ENCODE results near the gene YBX3. TPM values are rescaled to one million over a fixed set of nuclear protein-coding genes. Genes with fewer than 3 reads are reported as not detected.

Gene YBX3
- total and polyA plus RNA-seq, 4 donors: 134 to 299 (median 252) TPM

GRCh38 chr12:10716277-10716676, 6.8 kb downstream of the YBX3 start:
- peaks cover 5 to 34% (median 12%) of the 10 kb centered on the region in 4 donors for H3K36me3 ChIP-seq (ENCODE audit: control insufficient read depth in 4 of 4, insufficient read depth in 4 of 4, low read length in 4 of 4)

GRCh38 chr12:10715491-10715890, 7.6 kb downstream of the YBX3 start:
- no peak for TF ChIP-seq CTCF (IDR thresholded peaks at IDR 0.05; ENCODE audit: control extremely low read depth, extremely low read depth)
- Histone ChIP-seq H3K4me3 (no peak overlapping the region), H3K27ac (ENCODE audit: low read depth in 1 of 2, low read length in 1 of 2) (peak overlapping the region in 1 of 2 donors; percentile 21), H3K9me3 (ENCODE audit: control insufficient read depth in 4 of 4, insufficient read depth in 3 of 4, low read length in 3 of 4) (no peaks in the 10 kb centered on the region), H3K4me1 (ENCODE audit: control insufficient read depth in 5 of 5, insufficient read depth in 5 of 5, low read length in 5 of 5) (peaks cover 0 to 10% (median 3%) of the 10 kb centered on the region in 5 donors), H3K27me3 (ENCODE audit: control insufficient read depth in 3 of 3, insufficient read depth in 3 of 3, low read length in 2 of 3) (no peaks in the 10 kb centered on the region), H3K9ac (ENCODE audit: insufficient read depth in 1 of 2, low read length in 2 of 2) (no peak overlapping the region), H3K36me3 (ENCODE audit: control insufficient read depth in 4 of 4, insufficient read depth in 4 of 4, low read length in 4 of 4) (peaks cover 5 to 35% (median 12%) of the 10 kb centered on the region in 4 donors)
- DNase-seq (no peak), ATAC-seq (ENCODE audit: insufficient read depth, low FRiP score) (no peak)
- 69 to 83% methylated on average over 6 of the region's 6 CpGs for WGBS, 2 donors

More at GRCh38 chr12:10716277-10716676, 6.8 kb downstream of the YBX3 start:
- WGBS, 2 donors: 59 to 72% methylated on average over 4 of the region's 4 CpGs
- ATAC-seq (ENCODE audit: insufficient read depth, low FRiP score) (no peak), DNase-seq (no peak)
- Histone ChIP-seq H3K4me3 (no peak overlapping the region), H3K27ac (ENCODE audit: low read depth in 1 of 2, low read length in 1 of 2) (peak overlapping the region in 1 of 2 donors; percentile 62), H3K4me1 (ENCODE audit: control insufficient read depth in 5 of 5, insufficient read depth in 5 of 5, low read length in 5 of 5) (peaks cover 0 to 9% (median 6%) of the 10 kb centered on the region in 5 donors), H3K9me3 (ENCODE audit: control insufficient read depth in 4 of 4, insufficient read depth in 3 of 4, low read length in 3 of 4) (no peaks in the 10 kb centered on the region), H3K27me3 (ENCODE audit: control insufficient read depth in 3 of 3, insufficient read depth in 3 of 3, low read length in 2 of 3) (no peaks in the 10 kb centered on the region), H3K9ac (ENCODE audit: insufficient read depth in 1 of 2, low read length in 2 of 2) (no peak overlapping the region)
- TF ChIP-seq CTCF (IDR thresholded peaks at IDR 0.05; ENCODE audit: control extremely low read depth, extremely low read depth): no peak

GRCh38 chr12:10709808-10710207, 13.3 kb downstream of the YBX3 start:
- Histone ChIP-seq H3K9ac (ENCODE audit: insufficient read depth in 1 of 2, low read length in 2 of 2) (no peak overlapping the region), H3K36me3 (ENCODE audit: control insufficient read depth in 4 of 4, insufficient read depth in 4 of 4, low read length in 4 of 4) (peaks cover 11 to 60% (median 30%) of the 10 kb centered on the region in 4 donors), H3K9me3 (ENCODE audit: control insufficient read depth in 4 of 4, insufficient read depth in 3 of 4, low read length in 3 of 4) (no peaks in the 10 kb centered on the region), H3K4me3 (no peak overlapping the region), H3K4me1 (ENCODE audit: control insufficient read depth in 5 of 5, insufficient read depth in 5 of 5, low read length in 5 of 5) (peaks cover 0 to 16% (median 0%) of the 10 kb centered on the region in 5 donors), H3K27ac (ENCODE audit: low read depth in 1 of 2, low read length in 1 of 2) (peak overlapping the region in 1 of 2 donors; percentile 61), H3K27me3 (ENCODE audit: control insufficient read depth in 3 of 3, insufficient read depth in 3 of 3, low read length in 2 of 3) (no peaks in the 10 kb centered on the region)
- TF ChIP-seq CTCF (IDR thresholded peaks at IDR 0.05; ENCODE audit: control extremely low read depth, extremely low read depth): no peak
- DNase-seq (no peak), ATAC-seq (ENCODE audit: insufficient read depth, low FRiP score) (no peak)
- 97 to 98% methylated on average over 16 of the region's 16 CpGs for WGBS, 2 donors

- peaks cover 7 to 58% (median 29%) of the 10 kb centered on the region in 4 donors for H3K36me3 ChIP-seq (ENCODE audit: control insufficient read depth in 4 of 4, insufficient read depth in 4 of 4, low read length in 4 of 4)
- no peaks in the 10 kb centered on the region for H3K9me3 ChIP-seq (ENCODE audit: control insufficient read depth in 4 of 4, insufficient read depth in 3 of 4, low read length in 3 of 4)
- DNase-seq: no peak
- peak overlapping the region in 1 of 2 donors; percentile 61 for H3K27ac ChIP-seq (ENCODE audit: low read depth in 1 of 2, low read length in 1 of 2)
- no peaks in the 10 kb centered on the region for H3K27me3 ChIP-seq (ENCODE audit: control insufficient read depth in 3 of 3, insufficient read depth in 3 of 3, low read length in 2 of 3)
- H3K9ac ChIP-seq (ENCODE audit: insufficient read depth in 1 of 2, low read length in 2 of 2): no peak overlapping the region
- WGBS, 2 donors: 92 to 93% methylated on average over 4 of the region's 4 CpGs
- H3K4me1 ChIP-seq (ENCODE audit: control insufficient read depth in 5 of 5, insufficient read depth in 5 of 5, low read length in 5 of 5): peaks cover 0 to 16% (median 0%) of the 10 kb centered on the region in 5 donors
- TF ChIP-seq CTCF (IDR thresholded peaks at IDR 0.05; ENCODE audit: control extremely low read depth, extremely low read depth): no peak
- no peak for ATAC-seq (ENCODE audit: insufficient read depth, low FRiP score)
- H3K4me3 ChIP-seq: no peak overlapping the region
These were observed 14.3 kb downstream of the YBX3 start for GRCh38 chr12:10708862-10709261.
